Right lobe of liver (tissue), 6 donors: ENCODE measurements around the gene THRA. TPM values are rescaled to one million over a fixed set of nuclear protein-coding genes. Genes with fewer than 3 reads are reported as not detected.
A peak's percentile ranks its signal among the peaks of the same experiment; 100 is the strongest.

Source experiments
- ATAC-seq, 4 donors: fragments of 200-7000 bp; cut with Tn5 transposase; one replicate each; pipeline ENCODE4 v1.9.1; 2020; ENCODE audit warnings: mild to moderate bottlenecking in 4 of 4, moderate library complexity in 4 of 4
- DNase-seq, 3 donors: peaks; one replicate each; pipeline ENCODE4 v3.0.0-alpha.2; 2020
- H3K27ac ChIP-seq, 3 donors: fragments of 200-600 bp; one replicate each; pipeline ENCODE4 v1.8.0; 2022
- H3K27me3 ChIP-seq, 2 donors: fragments of 200-600 bp; one replicate each; pipeline ENCODE4 v1.8.0; 2022
- H3K36me3 ChIP-seq, 4 donors: fragments of 200-600 bp; sonication (generic) in 1 of 4; one replicate each; pipeline versions ENCODE4 v1.5.1 to v1.8.0; 2017 to 2022; ENCODE audit warnings: control low read depth in 1 of 4
- H3K4me1 ChIP-seq, 4 donors: fragments of 200-600 bp; sonication (generic) in 1 of 4; one replicate each; pipeline versions ENCODE4 v1.5.1 to v1.8.0; 2017 to 2022; ENCODE audit warnings: control low read depth in 1 of 4
- H3K4me3 ChIP-seq, 3 donors: fragments of 200-600 bp; one replicate each; pipeline ENCODE4 v1.8.0; 2022
- H3K9me3 ChIP-seq, 4 donors: fragments of 200-600 bp; sonication (generic) in 1 of 4; one replicate each; pipeline versions ENCODE4 v1.5.1 to v1.8.0; 2017 to 2022; ENCODE audit warnings: control low read depth in 1 of 4
- CTCF ChIP-seq, 4 donors: fragments of 200-600 bp in 3 of 4; fragments of 450-650 bp in 1 of 4; IDR thresholded peaks; one replicate each; pipeline versions ENCODE4 v1.5.1 to v1.8.0; 2016 to 2022; ENCODE audit warnings: antibody characterized with exemption in 4 of 4, mild to moderate bottlenecking in 2 of 4
- POLR2A ChIP-seq: fragments of 450-650 bp; IDR thresholded peaks from one replicate; pipeline ENCODE4 v1.6.1; 2017; ENCODE audit warnings: antibody characterized with exemption, mild to moderate bottlenecking
- WGBS: methylation state at CpG from one replicate; pipeline ENCODE4 v1.1.6; 2018; ENCODE audit warnings: low coverage, low lambda C conversion rate; ENCODE audit not compliant: insufficient coverage; ENCODE audit errors: missing lambda C conversion rate; 5-methylcytosine and 5-hydroxymethylcytosine counted together
- intact Hi-C, 2 donors: fragments of 100-400 bp; cut with DNase I; formaldehyde crosslinking; loops; one replicate each; pipeline versions ENCODE4 v1.11.2 to v1.14.1; 2022
- long read RNA-seq: library from polyadenylated mRNA; unstranded; transcript quantifications from one replicate; pipeline ENCODE4 v2.0.0, GENCODE V29; 2019
- total RNA-seq, 6 experiments: library from RNA; depleted of rRNA in 2 of 6; stranded (reverse); fragments of >200 nt in 2 of 6; fragmentation: NEBNext Ultra II Directional in 3 of 6; extraction: Animal tissue kit (Norgen Biotek cat#: 25700) in 3 of 6; gene quantifications; one replicate each; pipeline versions ENCODE4 v1.1.0 to v1.2.4, GENCODE V29; 2016 to 2023
- donor health status: DM: no; HTN: yes; CAD: no.
- donor health status: DM: no; HTN: no; CAD: no.
- donor health status: DM: no; HTN: no; CAD: no.
- donor health status: DM: no; HTN: yes; CAD: no.
- donor health status: DM: no; HTN: yes; CAD: no.

THRA gene
- total RNA-seq, result 1 to 10 TPM; 3.7 to 9.4 (median 7.7) TPM
- long read RNA-seq, result 0 reads

- Histone ChIP-seq H3K27me3 (no peaks in the 10 kb centered on the region), H3K27ac (peak within 1 kb of the TSS; percentile 58 to 85 (median 84)), H3K4me1 (peaks cover 0 to 6% (median 3%) of the 10 kb centered on the region in 4 donors), H3K9me3 (no peaks in the 10 kb centered on the region), H3K4me3 (peak within 1 kb of the TSS; percentile 94 to 99 (median 98)), H3K36me3 (no peaks in the 10 kb centered on the region)
- WGBS, result under 1% methylated on average over 19 of the region's 83 CpGs
- DNase-seq, result peak; percentile 79 to 84 (median 82)
- peak; percentile 76 to 89 (median 82) for ATAC-seq
- intact Hi-C loops, result no loop called here
- TF ChIP-seq CTCF (IDR thresholded peaks at IDR 0.05) (peak in 1 of 4 donors; percentile 50), POLR2A (no peak)
Observed at GRCh38 chr17:40062329-40063186, at the start of gene THRA. Gene THRA, plus strand, starts transcription at chr17:40062965. Its CDS starts 11,524 bp downstream, at chr17:40074489.

- Histone ChIP-seq H3K27ac (no peak overlapping the region), H3K4me1 (no peaks in the 10 kb centered on the region), H3K36me3 (peaks cover 0 to 2% (median 0%) of the 10 kb centered on the region in 4 donors), H3K4me3 (no peak overlapping the region), H3K9me3 (no peaks in the 10 kb centered on the region), H3K27me3 (no peaks in the 10 kb centered on the region)
- DNase-seq (no peak), ATAC-seq (peak in 2 of 4 donors; percentile 5 to 24)
- no peak for TF ChIP-seq CTCF (IDR thresholded peaks at IDR 0.05)
- no peak for TF ChIP-seq POLR2A
- WGBS, result 39% methylated on average over 9 of the region's 18 CpGs
- intact Hi-C loops, result loop anchor here (10.0 kb wide), 4 partner anchors 60 to 180 kb away; partner anchors contain the start of gene RAPGEFL1 (in 1 of the 2)
Observed at GRCh38 chr17:40014375-40014980, 48.3 kb upstream of the THRA start.

GRCh38 chr17:40015005-40015997, 47.5 kb upstream of the THRA start, which contains the start of gene CSF3:
Gene CSF3, plus strand, starts transcription at chr17:40015440. Its CDS starts 35 bp downstream, at chr17:40015475.
- intact Hi-C loops, result loop anchor here (10.0 kb wide), 4 partner anchors 60 to 180 kb away; partner anchors contain the start of gene RAPGEFL1 (in 1 of the 2)
- ATAC-seq (no peak), DNase-seq (no peak)
- Histone ChIP-seq H3K27me3 (no peaks in the 10 kb centered on the region), H3K27ac (no peak within 1 kb of the TSS), H3K4me1 (no peaks in the 10 kb centered on the region), H3K36me3 (peaks cover 0 to 8% (median under 1%) of the 10 kb centered on the region in 4 donors), H3K4me3 (no peak within 1 kb of the TSS), H3K9me3 (no peaks in the 10 kb centered on the region)
- WGBS, result 57% methylated on average over 12 of the region's 20 CpGs
- TF ChIP-seq CTCF (IDR thresholded peaks at IDR 0.05) (no peak), POLR2A (no peak)
